ENCODE measurements around the gene TMEM164. TPM values are rescaled to one million over a fixed set of nuclear protein-coding genes. Genes with fewer than 3 reads are reported as not detected.
"Not testable (repeated sequence)": the region's sequence is repeated elsewhere in the genome, so short reads cannot be mapped to it uniquely, and the experiment has no call there.

TMEM164 gene
- 6.6 TPM for polyA plus RNA-seq (2012; ENCODE audit: missing spikeins)

- DNase-seq (ENCODE audit: insufficient read length) (peak; percentile 59), FAIRE-seq (peak; percentile 73)
- TF ChIP-seq POLR2A (IDR thresholded peaks at IDR 0.05; ENCODE audit: low read depth, low read length): no peak; the same call in 1 of the 2 replicates
- TF ChIP-seq POLR2AphosphoS5 (IDR thresholded peaks at IDR 0.05; ENCODE audit: low read depth, low read length): peak; percentile 34; the same call in 1 of the 2 replicates
- 0 out of 2 replicates have a peak, but pooled peaks have one; percentile 10 for TF ChIP-seq TAF1 (IDR thresholded peaks at IDR 0.05; ENCODE audit: borderline replicate concordance, low read depth, low read length)
Observed at GRCh38 chrX:110002300-110003166, at the start of gene TMEM164. TMEM164 (plus strand) TSS chrX:110003114; CDS start chrX:110003775, 661 bp downstream.

DNA sequence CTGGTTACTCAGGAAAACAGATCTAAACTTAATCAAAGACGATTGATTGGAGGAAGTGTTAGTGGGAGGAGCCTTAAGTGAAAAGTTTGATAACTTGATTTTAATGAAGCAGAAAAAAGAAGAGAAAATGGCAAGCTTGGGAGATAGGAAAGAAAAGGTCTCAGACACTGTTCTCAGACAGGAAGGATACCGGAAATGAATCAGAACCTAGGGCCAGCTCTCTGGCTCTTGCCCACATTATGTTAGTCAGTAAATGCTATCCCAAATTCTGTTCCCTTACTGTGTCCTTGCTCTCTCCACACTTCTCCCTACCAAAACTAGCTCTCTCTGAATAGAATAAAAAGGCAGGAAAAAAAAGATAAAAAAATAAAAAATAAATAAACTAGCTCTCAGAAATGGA is 48.6 kb upstream of the TMEM164 start:
- DNase-seq (ENCODE audit: insufficient read length) (no peak), FAIRE-seq (peak; percentile 21)
- TF ChIP-seq POLR2AphosphoS5 (IDR thresholded peaks at IDR 0.05; ENCODE audit: low read depth, low read length) (no peak), TAF1 (IDR thresholded peaks at IDR 0.05; ENCODE audit: borderline replicate concordance, low read depth, low read length) (no peak), POLR2A (IDR thresholded peaks at IDR 0.05; ENCODE audit: low read depth, low read length) (no peak)

- TF ChIP-seq POLR2A (IDR thresholded peaks at IDR 0.05; ENCODE audit: low read depth, low read length) (no peak), POLR2AphosphoS5 (IDR thresholded peaks at IDR 0.05; ENCODE audit: low read depth, low read length) (no peak), TAF1 (IDR thresholded peaks at IDR 0.05; ENCODE audit: borderline replicate concordance, low read depth, low read length) (no peak)
- FAIRE-seq: no peak
- DNase-seq (ENCODE audit: insufficient read length): no peak
Observed at GRCh38 chrX:109954955-109955354, 48.0 kb upstream of the TMEM164 start.

GRCh38 chrX:109958266-109958665 is 44.6 kb upstream of the TMEM164 start:
- TF ChIP-seq POLR2A (IDR thresholded peaks at IDR 0.05; ENCODE audit: low read depth, low read length): no peak
- DNase-seq (ENCODE audit: insufficient read length) (no peak), FAIRE-seq (no peak)

GRCh38 chrX:109959356-109959871 is 43.5 kb upstream of the TMEM164 start:
- FAIRE-seq: no peak
- no peak for DNase-seq (ENCODE audit: insufficient read length)
- no peak for TF ChIP-seq POLR2A (IDR thresholded peaks at IDR 0.05; ENCODE audit: low read depth, low read length)
- no peak for TF ChIP-seq POLR2AphosphoS5 (IDR thresholded peaks at IDR 0.05; ENCODE audit: low read depth, low read length)
- no peak for TF ChIP-seq TAF1 (IDR thresholded peaks at IDR 0.05; ENCODE audit: borderline replicate concordance, low read depth, low read length)

- TF ChIP-seq POLR2A (IDR thresholded peaks at IDR 0.05; ENCODE audit: low read depth, low read length): no peak
- TF ChIP-seq POLR2AphosphoS5 (IDR thresholded peaks at IDR 0.05; ENCODE audit: low read depth, low read length): no peak
- no peak for TF ChIP-seq TAF1 (IDR thresholded peaks at IDR 0.05; ENCODE audit: borderline replicate concordance, low read depth, low read length)
- no peak for FAIRE-seq
Observed at GRCh38 chrX:109964390-109964789, 38.5 kb upstream of the TMEM164 start.

DNA sequence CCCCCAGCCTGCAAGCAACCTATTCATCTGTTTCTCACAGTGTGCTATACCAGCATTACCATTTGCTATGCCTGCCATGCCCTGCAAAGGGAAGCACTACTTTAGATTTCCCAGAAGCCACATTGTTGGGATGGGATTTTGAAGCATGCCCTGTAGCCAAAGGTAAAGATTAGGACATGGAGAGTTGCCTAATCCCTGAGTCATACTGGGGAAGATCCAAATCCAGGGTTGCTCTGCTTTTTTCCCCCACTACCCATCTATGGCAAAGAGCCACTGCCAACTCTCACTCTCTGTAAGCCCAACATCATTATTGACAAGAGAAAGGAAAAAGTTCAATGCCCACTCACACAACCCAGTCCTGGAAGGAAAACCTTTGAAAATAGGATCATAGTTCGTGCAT is 36.7 kb upstream of the TMEM164 start:
- no peak for FAIRE-seq
- TF ChIP-seq TAF1 (IDR thresholded peaks at IDR 0.05; ENCODE audit: borderline replicate concordance, low read depth, low read length) (no peak), POLR2AphosphoS5 (IDR thresholded peaks at IDR 0.05; ENCODE audit: low read depth, low read length) (no peak)
- DNase-seq (ENCODE audit: insufficient read length): no peak

More at GRCh38 chrX:109964390-109964789, 38.5 kb upstream of the TMEM164 start:
- DNase-seq (ENCODE audit: insufficient read length): no peak

DNA sequence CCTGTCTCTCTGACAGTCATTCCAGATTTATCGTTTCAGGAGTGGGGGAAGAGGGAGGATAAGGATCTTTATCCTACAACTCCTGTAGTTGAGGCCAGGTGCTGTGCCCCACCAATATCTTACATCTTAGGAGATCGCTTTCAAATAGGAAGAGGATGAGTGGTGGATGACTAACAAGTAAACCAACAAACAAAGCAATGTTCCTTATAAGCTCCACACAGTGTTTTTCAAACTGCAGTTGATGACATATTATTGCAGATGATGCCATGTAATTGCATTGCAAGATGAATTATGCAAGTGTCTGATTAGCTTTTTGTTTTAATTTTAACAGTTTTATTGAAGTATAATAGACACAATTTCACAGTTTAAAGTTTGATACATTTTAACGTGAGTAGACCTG is 35.8 kb upstream of the TMEM164 start:
- TF ChIP-seq POLR2AphosphoS5 (IDR thresholded peaks at IDR 0.05; ENCODE audit: low read depth, low read length) (no peak), TAF1 (IDR thresholded peaks at IDR 0.05; ENCODE audit: borderline replicate concordance, low read depth, low read length) (no peak), POLR2A (IDR thresholded peaks at IDR 0.05; ENCODE audit: low read depth, low read length) (no peak)
- no peak for DNase-seq (ENCODE audit: insufficient read length)
- no peak for FAIRE-seq

GRCh38 chrX:109970841-109971240 is 32.1 kb upstream of the TMEM164 start:
- not testable (repeated sequence) for FAIRE-seq; DNase-seq (ENCODE audit: insufficient read length)

GRCh38 chrX:109974906-109975655 is 27.8 kb upstream of the TMEM164 start:
- no peak for FAIRE-seq

DNA sequence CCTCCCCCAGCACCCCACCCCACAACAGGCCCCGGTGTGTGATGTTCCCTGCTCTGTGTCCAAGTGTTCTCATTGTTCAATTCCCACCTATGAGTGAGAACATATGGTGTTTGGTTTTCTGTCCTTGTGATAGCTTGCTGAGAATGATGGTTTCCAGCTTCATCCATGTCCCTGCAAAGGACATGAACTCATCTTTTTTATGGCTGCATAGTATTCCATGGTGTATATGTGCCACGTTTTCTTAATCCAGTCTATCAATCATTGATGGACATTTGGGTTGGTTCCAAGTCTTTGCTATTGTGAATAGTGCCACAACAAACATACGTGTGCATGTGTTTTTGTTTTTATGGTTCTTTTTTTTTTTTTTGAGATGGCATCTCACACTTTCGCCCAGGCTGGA is 17.7 kb upstream of the TMEM164 start:
- not testable (repeated sequence) for FAIRE-seq; DNase-seq (ENCODE audit: insufficient read length)

More at GRCh38 chrX:109974906-109975655, 27.8 kb upstream of the TMEM164 start:
- DNase-seq (ENCODE audit: insufficient read length): no peak
- TF ChIP-seq POLR2AphosphoS5 (IDR thresholded peaks at IDR 0.05; ENCODE audit: low read depth, low read length): no peak
- no peak for TF ChIP-seq TAF1 (IDR thresholded peaks at IDR 0.05; ENCODE audit: borderline replicate concordance, low read depth, low read length)
- no peak for TF ChIP-seq POLR2A (IDR thresholded peaks at IDR 0.05; ENCODE audit: low read depth, low read length)

DNA sequence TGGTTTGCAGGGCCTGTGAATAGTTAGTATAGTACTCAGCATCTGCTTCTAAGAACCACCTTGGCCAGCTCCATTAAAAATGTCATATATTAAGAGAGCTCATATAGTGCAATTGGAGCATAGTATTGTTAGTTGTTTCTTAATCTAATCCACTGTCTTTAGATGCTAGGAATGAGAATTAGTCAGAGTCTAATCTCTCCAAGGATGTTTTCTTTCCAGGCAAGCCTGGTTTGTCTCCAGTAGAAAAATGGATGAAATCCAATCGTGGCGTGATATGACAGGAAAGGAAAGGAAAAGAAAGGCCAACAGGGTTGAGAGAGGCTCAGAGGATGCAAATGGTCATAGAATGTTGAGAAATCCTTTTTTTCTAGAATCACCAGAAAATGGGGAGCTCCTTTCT is 15.0 kb upstream of the TMEM164 start:
- no peak for FAIRE-seq
- no peak for DNase-seq (ENCODE audit: insufficient read length)
- TF ChIP-seq TAF1 (IDR thresholded peaks at IDR 0.05; ENCODE audit: borderline replicate concordance, low read depth, low read length) (no peak), POLR2A (IDR thresholded peaks at IDR 0.05; ENCODE audit: low read depth, low read length) (no peak), POLR2AphosphoS5 (IDR thresholded peaks at IDR 0.05; ENCODE audit: low read depth, low read length) (no peak)

Data from GM12892 (cell line).